Panc1 (cell line): ENCODE measurements around the gene NEIL1. TPM values are rescaled to one million over a fixed set of nuclear protein-coding genes. Genes with fewer than 3 reads are reported as not detected.

Experiments used
- ATAC-seq: fragments of 200-7000 bp; cut with Tn5 transposase; 2 replicates; pipeline ENCODE4 v1.9.1; 2020; ENCODE audit warnings: mild to moderate bottlenecking, moderate library complexity
- BruUV-seq: library from RNA; stranded (reverse); fragments of 400-500 nt; replicated peaks from 2 replicates; lab custom pipeline; 2021; lab: Mats Ljungman, UMichigan
- CTCF ChIA-PET: fragments of 300-600 bp; sonication (Branson Sonifier 250); formaldehyde crosslinking; loops from one replicate; lab custom pipeline; 2022; ENCODE audit warnings: antibody characterized with exemption; lab: Charles Lee
- POLR2A ChIA-PET: fragments of 300-600 bp; sonication (Branson Sonifier 250); formaldehyde crosslinking; loops from one replicate; lab custom pipeline; 2022; ENCODE audit warnings: antibody characterized with exemption; lab: Charles Lee
- DNase-seq: peaks from one replicate; pipeline ENCODE4 v3.0.0-alpha.2; 2010; ENCODE audit warnings: low read depth, low spot score
- H3K27ac ChIP-seq: 2 replicates; pipeline ENCODE4 v1.5.1; 2011; ENCODE audit warnings: mild to moderate bottlenecking, low read length, inconsistent platforms
- H3K27me3 ChIP-seq: fragments of 200-500 bp; sonication (Bioruptor generic); 2 replicates; pipeline ENCODE4 v1.6.0; 2014; ENCODE audit warnings: low read length, inconsistent platforms; ENCODE audit not compliant: control insufficient read depth, insufficient read depth
- H3K36me3 ChIP-seq: fragments of 200-500 bp; sonication (Bioruptor generic); 2 replicates; pipeline ENCODE4 v1.5.1; 2014; ENCODE audit warnings: inconsistent platforms, mild to moderate bottlenecking, low read length, moderate library complexity; ENCODE audit not compliant: control insufficient read depth, insufficient read depth
- H3K4me1 ChIP-seq: 2 replicates; pipeline ENCODE4 v1.5.1; 2011; ENCODE audit warnings: inconsistent platforms, mild to moderate bottlenecking, low read length, moderate library complexity; ENCODE audit not compliant: control insufficient read depth, insufficient read depth
- H3K4me3 ChIP-seq, 2 experiments: 2 replicates each; pipeline ENCODE4 v1.5.1; 2011 to 2012; ENCODE audit warnings: low read depth in 2 of 2, low read length in 2 of 2, mild to moderate bottlenecking in 2 of 2, inconsistent platforms in 1 of 2, moderate library complexity in 1 of 2
- H3K9me3 ChIP-seq: fragments of 200-500 bp; sonication (Bioruptor generic); 2 replicates; pipeline ENCODE4 v1.5.1; 2014; ENCODE audit warnings: low read depth, mild to moderate bottlenecking, inconsistent platforms, low read length, moderate library complexity; ENCODE audit not compliant: control insufficient read depth, insufficient read depth
- POLR2AphosphoS5 ChIP-seq: IDR thresholded peaks from 2 replicates; pipeline ENCODE4 v1.6.1; 2012; ENCODE audit warnings: mild to moderate bottlenecking, low read depth, low read length, moderate library complexity
- SIN3A ChIP-seq: IDR thresholded peaks from 2 replicates; pipeline ENCODE4 v1.6.1; 2012; ENCODE audit warnings: low read depth, mild to moderate bottlenecking, low read length, moderate library complexity, borderline replicate concordance; ENCODE audit not compliant: insufficient read depth
- TCF7L2 ChIP-seq: IDR thresholded peaks from 2 replicates; pipeline ENCODE4 v1.6.1; 2011; ENCODE audit warnings: mild to moderate bottlenecking, low read depth, low read length, inconsistent platforms
- in situ Hi-C: cut with HindIII; loops from 2 replicates; pipeline ENCODE4 v1.10.0; 2016; ENCODE audit warnings: low sequenced_read_pairs, low pct_unique_long_range_greater_than_20kb
- intact Hi-C: fragments of 100-400 bp; cut with micrococcal nuclease; formaldehyde crosslinking; loops from one replicate; pipeline ENCODE4 v1.10.0; 2022; ENCODE audit not compliant: unreplicated experiment
- total RNA-seq: library from RNA; stranded (reverse); gene quantifications from one replicate; pipeline ENCODE4 v1.2.1, GENCODE V29; 2021; ENCODE audit not compliant: unreplicated experiment
- TF ChIP-seq, protein P1 (sequence below): fragments of 450-650 bp; IDR thresholded peaks from 2 replicates; pipeline ENCODE4 v1.5.1; 2017; ENCODE audit warnings: mild to moderate bottlenecking
- TF ChIP-seq, protein P2 (sequence below), 2 experiments: IDR thresholded peaks; 2 replicates each; pipeline ENCODE4 v1.6.1; 2011 to 2012; ENCODE audit warnings: low read depth in 2 of 2, control low read depth in 1 of 2, low read length in 1 of 2, mild to moderate bottlenecking in 1 of 2, moderate library complexity in 1 of 2; ENCODE audit not compliant: insufficient read depth in 1 of 2

NEIL1 gene
- total RNA-seq, 1 experiment from 2014 or later, result 3.4 TPM

DNA sequence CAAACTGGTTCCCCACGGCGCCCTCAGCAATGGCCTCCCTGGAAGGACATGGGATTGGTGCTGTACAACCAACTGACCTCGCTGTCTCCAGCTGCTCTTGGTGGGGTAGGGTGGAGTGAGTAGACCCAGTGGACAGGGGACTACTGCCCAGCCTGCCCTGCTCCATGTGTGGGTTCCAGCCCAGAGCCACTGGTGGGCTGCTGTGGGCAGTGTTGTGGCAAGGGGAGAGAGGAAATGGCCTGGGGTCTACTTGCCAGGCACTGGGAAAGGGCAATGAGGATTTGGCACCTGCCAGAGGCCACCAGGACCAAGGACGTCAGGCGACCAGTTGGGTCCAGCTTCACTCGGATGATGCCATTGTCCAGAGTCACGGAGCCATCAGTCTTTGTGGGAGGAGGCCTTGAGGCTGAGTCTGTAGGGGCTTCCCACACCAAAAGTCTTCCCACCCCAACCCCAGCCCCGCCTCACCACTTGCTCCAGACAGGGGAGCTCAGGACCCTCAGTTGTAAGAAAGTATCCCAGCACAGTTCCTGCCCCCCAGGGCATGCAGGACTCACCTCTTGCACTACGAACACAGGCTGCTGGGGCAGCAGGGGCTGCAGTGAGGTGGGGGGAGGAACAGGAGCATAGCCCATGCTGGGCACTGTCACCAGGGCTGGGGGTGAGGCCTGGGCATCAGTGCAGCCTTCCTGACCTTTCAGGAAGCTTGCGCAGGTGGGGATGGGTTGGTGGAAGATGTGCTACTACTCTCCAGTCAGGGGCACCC lies 12.1 kb downstream of the NEIL1 start:
- DNase-seq (no peak), ATAC-seq (no peak)
- CTCF ChIA-PET, result no interaction called here
- no peak overlapping the region for H3K27ac ChIP-seq
- H3K27me3 ChIP-seq, result no peaks in the 10 kb centered on the region
- H3K9me3 ChIP-seq, result no peaks in the 10 kb centered on the region
- in situ Hi-C loops, result no loop called here
- H3K36me3 ChIP-seq, result no peaks in the 10 kb centered on the region; the same call in 1 of the 2 replicates
- POLR2A ChIA-PET, result interaction anchor here (0.6 kb wide), 1 partner anchor 322 kb away, joined by 4 read pairs; no protein-coding TSS in a partner anchor
- TF ChIP-seq SIN3A (no peak), TCF7L2 (no peak), POLR2AphosphoS5 (no peak)
- TF ChIP-seq, protein P1, sequence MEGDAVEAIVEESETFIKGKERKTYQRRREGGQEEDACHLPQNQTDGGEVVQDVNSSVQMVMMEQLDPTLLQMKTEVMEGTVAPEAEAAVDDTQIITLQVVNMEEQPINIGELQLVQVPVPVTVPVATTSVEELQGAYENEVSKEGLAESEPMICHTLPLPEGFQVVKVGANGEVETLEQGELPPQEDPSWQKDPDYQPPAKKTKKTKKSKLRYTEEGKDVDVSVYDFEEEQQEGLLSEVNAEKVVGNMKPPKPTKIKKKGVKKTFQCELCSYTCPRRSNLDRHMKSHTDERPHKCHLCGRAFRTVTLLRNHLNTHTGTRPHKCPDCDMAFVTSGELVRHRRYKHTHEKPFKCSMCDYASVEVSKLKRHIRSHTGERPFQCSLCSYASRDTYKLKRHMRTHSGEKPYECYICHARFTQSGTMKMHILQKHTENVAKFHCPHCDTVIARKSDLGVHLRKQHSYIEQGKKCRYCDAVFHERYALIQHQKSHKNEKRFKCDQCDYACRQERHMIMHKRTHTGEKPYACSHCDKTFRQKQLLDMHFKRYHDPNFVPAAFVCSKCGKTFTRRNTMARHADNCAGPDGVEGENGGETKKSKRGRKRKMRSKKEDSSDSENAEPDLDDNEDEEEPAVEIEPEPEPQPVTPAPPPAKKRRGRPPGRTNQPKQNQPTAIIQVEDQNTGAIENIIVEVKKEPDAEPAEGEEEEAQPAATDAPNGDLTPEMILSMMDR, result no peak
- TF ChIP-seq, protein P2, sequence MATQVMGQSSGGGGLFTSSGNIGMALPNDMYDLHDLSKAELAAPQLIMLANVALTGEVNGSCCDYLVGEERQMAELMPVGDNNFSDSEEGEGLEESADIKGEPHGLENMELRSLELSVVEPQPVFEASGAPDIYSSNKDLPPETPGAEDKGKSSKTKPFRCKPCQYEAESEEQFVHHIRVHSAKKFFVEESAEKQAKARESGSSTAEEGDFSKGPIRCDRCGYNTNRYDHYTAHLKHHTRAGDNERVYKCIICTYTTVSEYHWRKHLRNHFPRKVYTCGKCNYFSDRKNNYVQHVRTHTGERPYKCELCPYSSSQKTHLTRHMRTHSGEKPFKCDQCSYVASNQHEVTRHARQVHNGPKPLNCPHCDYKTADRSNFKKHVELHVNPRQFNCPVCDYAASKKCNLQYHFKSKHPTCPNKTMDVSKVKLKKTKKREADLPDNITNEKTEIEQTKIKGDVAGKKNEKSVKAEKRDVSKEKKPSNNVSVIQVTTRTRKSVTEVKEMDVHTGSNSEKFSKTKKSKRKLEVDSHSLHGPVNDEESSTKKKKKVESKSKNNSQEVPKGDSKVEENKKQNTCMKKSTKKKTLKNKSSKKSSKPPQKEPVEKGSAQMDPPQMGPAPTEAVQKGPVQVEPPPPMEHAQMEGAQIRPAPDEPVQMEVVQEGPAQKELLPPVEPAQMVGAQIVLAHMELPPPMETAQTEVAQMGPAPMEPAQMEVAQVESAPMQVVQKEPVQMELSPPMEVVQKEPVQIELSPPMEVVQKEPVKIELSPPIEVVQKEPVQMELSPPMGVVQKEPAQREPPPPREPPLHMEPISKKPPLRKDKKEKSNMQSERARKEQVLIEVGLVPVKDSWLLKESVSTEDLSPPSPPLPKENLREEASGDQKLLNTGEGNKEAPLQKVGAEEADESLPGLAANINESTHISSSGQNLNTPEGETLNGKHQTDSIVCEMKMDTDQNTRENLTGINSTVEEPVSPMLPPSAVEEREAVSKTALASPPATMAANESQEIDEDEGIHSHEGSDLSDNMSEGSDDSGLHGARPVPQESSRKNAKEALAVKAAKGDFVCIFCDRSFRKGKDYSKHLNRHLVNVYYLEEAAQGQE (IDR thresholded peaks at IDR 0.05; ENCODE audit: insufficient read depth in 1 of 2, low read depth in 2 of 2, low read length in 1 of 2), result no peak
- BruUV-seq, result no TSS peak
- intact Hi-C loops, result no loop called here
- no peak overlapping the region for H3K4me3 ChIP-seq
- no peaks in the 10 kb centered on the region for H3K4me1 ChIP-seq

DNA sequence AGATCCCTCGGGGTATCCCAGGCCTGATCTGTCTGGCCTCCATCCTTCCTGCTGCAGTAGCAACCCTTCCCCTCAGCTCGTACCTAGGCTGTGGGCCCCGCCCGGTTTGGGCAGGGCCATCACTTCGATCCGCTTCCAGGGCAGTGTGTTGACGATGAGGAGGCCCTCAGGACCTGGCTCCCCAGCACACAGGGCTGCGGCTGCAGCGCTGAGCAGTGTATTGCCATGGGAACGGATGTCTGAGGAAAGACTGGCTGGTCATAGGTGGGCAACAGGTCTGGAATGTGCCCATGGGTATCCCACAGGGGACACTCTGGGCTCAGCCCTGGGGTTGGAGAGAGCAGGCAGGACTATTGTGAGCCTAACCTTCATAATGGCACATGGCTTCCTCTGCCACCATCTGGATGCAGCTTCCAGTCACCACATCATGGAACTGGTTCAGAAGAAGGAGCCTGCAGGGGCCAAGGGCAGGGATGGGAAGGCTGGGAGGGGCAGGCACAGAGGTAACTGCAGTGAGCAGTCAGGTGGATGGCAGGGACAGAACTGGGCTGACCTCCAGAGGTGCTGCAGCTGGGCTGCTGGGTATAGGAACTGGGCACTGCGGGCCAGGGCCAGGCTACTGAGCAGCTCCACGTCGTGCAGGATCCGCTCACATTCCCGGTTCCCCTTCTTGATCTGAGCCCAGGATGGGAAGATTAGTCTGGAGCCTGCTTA lies 12.9 kb downstream of the NEIL1 start:
- Histone ChIP-seq H3K4me3 (no peak overlapping the region), H3K36me3 (no peaks in the 10 kb centered on the region; the same call in 1 of the 2 replicates), H3K27ac (no peak overlapping the region), H3K27me3 (no peaks in the 10 kb centered on the region), H3K4me1 (no peaks in the 10 kb centered on the region), H3K9me3 (no peaks in the 10 kb centered on the region)
- in situ Hi-C loops (no loop called here), intact Hi-C loops (no loop called here)
- POLR2A ChIA-PET, result interaction anchor here (0.6 kb wide), 1 partner anchor 323 kb away, joined by 4 read pairs; no protein-coding TSS in a partner anchor
- DNase-seq (no peak), ATAC-seq (no peak)
- CTCF ChIA-PET, result interaction anchor here (0.6 kb wide), 1 partner anchor 36 kb away, joined by 3 read pairs; no protein-coding TSS in a partner anchor
- TF ChIP-seq TCF7L2 (no peak), SIN3A (no peak), POLR2AphosphoS5 (no peak)
- TF ChIP-seq, protein P1, result no peak
- TF ChIP-seq, protein P2 (IDR thresholded peaks at IDR 0.05; ENCODE audit: insufficient read depth in 1 of 2, low read depth in 2 of 2, low read length in 1 of 2), result no peak
- BruUV-seq, result no TSS peak
